Suprapubic skin (tissue), 4 donors: ENCODE results near the gene EMC6.

Experiments
- CTCF ChIP-seq, 2 donors: fragments of 200-600 bp in 1 of 2; fragments of 450-650 bp in 1 of 2; sonication (generic) in 1 of 2; IDR thresholded peaks; one replicate each; pipeline ENCODE4 v1.5.1; 2016 to 2019; ENCODE audit warnings: antibody characterized with exemption in 2 of 2, mild to moderate bottlenecking in 1 of 2, moderate library complexity in 1 of 2
- EP300 ChIP-seq: sonication (generic); formaldehyde crosslinking; IDR thresholded peaks from one replicate; pipeline ENCODE4 v1.6.1; 2017; ENCODE audit warnings: antibody characterized with exemption
- POLR2A ChIP-seq, 2 donors: fragments of 450-650 bp; IDR thresholded peaks; one replicate each; pipeline ENCODE4 v1.6.1; 2017; ENCODE audit warnings: antibody characterized with exemption in 2 of 2, mild to moderate bottlenecking in 2 of 2, moderate library complexity in 2 of 2
- POLR2AphosphoS5 ChIP-seq, 3 donors: sonication (generic); formaldehyde crosslinking; IDR thresholded peaks; one replicate each; pipeline ENCODE4 v1.6.1; 2017; ENCODE audit warnings: antibody characterized with exemption in 3 of 3

- no peak for TF ChIP-seq CTCF (IDR thresholded peaks at IDR 0.05)
- TF ChIP-seq EP300: no peak
- TF ChIP-seq POLR2AphosphoS5 (IDR thresholded peaks at IDR 0.05): no peak
- TF ChIP-seq POLR2A (IDR thresholded peaks at IDR 0.05): no peak
Observed at GRCh38 chr17:3657874-3658783, 10.5 kb upstream of the EMC6 start.
